ENCODE results near the gene KDM2B. TPM values are rescaled to one million over a fixed set of nuclear protein-coding genes. Genes with fewer than 3 reads are reported as not detected.

Gene KDM2B
- total and polyA plus RNA-seq, 10 of the 15 experiments (the other 5 are each of a cell fraction or from before 2014, with no cell fraction given) = 13.6 to 124 (median 40.4) TPM

DNA sequence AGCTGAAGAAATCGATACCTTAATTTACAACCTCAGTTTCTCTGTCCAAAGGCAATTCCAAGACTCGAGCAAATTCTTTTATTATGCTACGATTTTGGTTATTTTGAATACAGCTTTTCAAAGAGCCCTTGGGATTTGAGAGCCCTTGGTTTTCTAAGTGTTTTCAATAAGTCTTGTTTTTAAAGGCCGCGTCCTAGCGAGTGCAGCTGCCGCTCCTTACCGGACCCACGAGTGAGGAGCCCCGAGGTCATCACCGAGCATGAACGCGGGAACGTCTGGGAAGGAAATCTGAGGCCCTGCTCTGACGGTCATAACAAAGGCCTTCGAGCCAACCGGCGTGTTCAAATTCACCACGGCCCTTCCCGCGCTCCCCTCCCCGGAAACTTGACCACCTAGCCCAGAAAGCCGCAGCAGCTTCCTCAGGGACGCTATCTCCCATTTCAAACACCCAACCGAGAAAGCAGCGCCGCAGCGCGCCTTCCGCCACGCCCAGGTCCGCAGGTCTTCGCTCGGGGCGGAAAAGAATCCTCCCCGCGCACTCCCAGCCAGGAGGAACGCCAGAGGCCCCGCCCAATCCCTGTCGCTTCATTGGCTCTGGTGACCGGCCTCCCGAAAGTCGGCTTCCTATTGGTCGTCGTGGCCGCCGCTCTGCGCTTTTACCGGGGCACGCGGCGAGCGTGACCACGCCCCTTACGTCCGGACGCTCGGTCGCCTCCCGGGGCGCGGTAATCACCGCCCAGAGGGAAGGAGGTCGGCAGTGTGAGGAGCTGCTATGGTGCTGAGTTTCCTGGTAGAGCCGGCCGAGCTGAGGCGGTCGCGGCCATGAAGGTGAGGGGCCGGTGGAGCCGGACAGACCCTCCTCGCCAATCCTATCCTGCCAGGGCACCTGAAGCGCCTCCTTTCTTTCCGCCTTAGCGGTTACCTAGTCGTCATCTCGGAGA, 181.2 kb downstream of the KDM2B start, which contains the start of gene RNF34 (continued):
- TF ChIP-seq E4F1 (IDR thresholded peaks at IDR 0.05; ENCODE audit: borderline replicate concordance, partially characterized antibody) = peak; percentile 47
- TF ChIP-seq TCF7 (IDR thresholded peaks at IDR 0.05; ENCODE audit: borderline replicate concordance) = no peak
- no peak for TF ChIP-seq ZBED1 (IDR thresholded peaks at IDR 0.05; ENCODE audit: borderline replicate concordance)
- TF ChIP-seq, protein P1, sequence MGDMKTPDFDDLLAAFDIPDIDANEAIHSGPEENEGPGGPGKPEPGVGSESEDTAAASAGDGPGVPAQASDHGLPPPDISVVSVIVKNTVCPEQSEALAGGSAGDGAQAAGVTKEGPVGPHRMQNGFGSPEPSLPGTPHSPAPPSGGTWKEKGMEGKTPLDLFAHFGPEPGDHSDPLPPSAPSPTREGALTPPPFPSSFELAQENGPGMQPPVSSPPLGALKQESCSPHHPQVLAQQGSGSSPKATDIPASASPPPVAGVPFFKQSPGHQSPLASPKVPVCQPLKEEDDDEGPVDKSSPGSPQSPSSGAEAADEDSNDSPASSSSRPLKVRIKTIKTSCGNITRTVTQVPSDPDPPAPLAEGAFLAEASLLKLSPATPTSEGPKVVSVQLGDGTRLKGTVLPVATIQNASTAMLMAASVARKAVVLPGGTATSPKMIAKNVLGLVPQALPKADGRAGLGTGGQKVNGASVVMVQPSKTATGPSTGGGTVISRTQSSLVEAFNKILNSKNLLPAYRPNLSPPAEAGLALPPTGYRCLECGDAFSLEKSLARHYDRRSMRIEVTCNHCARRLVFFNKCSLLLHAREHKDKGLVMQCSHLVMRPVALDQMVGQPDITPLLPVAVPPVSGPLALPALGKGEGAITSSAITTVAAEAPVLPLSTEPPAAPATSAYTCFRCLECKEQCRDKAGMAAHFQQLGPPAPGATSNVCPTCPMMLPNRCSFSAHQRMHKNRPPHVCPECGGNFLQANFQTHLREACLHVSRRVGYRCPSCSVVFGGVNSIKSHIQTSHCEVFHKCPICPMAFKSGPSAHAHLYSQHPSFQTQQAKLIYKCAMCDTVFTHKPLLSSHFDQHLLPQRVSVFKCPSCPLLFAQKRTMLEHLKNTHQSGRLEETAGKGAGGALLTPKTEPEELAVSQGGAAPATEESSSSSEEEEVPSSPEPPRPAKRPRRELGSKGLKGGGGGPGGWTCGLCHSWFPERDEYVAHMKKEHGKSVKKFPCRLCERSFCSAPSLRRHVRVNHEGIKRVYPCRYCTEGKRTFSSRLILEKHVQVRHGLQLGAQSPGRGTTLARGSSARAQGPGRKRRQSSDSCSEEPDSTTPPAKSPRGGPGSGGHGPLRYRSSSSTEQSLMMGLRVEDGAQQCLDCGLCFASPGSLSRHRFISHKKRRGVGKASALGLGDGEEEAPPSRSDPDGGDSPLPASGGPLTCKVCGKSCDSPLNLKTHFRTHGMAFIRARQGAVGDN (IDR thresholded peaks at IDR 0.05) = peak; percentile 10
- TF ChIP-seq, protein P2, sequence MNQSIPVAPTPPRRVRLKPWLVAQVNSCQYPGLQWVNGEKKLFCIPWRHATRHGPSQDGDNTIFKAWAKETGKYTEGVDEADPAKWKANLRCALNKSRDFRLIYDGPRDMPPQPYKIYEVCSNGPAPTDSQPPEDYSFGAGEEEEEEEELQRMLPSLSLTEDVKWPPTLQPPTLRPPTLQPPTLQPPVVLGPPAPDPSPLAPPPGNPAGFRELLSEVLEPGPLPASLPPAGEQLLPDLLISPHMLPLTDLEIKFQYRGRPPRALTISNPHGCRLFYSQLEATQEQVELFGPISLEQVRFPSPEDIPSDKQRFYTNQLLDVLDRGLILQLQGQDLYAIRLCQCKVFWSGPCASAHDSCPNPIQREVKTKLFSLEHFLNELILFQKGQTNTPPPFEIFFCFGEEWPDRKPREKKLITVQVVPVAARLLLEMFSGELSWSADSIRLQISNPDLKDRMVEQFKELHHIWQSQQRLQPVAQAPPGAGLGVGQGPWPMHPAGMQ (IDR thresholded peaks at IDR 0.05; ENCODE audit: borderline replicate concordance) = no peak
- no peak for TF ChIP-seq BMI1 (IDR thresholded peaks at IDR 0.05; ENCODE audit: borderline replicate concordance)
- peak; percentile 25; the same call in 1 of the 2 replicates for TF ChIP-seq CREM (IDR thresholded peaks at IDR 0.05; ENCODE audit: low read depth)
- peak; percentile 40 for TF ChIP-seq NRF1 (conservative IDR thresholded peaks at IDR 0.05; ENCODE audit: low read depth, low read length)
- TF ChIP-seq HCFC1 (IDR thresholded peaks at IDR 0.05; ENCODE audit: low read length) = peak; percentile 61
- TF ChIP-seq, protein P3, sequence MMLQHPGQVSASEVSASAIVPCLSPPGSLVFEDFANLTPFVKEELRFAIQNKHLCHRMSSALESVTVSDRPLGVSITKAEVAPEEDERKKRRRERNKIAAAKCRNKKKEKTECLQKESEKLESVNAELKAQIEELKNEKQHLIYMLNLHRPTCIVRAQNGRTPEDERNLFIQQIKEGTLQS (IDR thresholded peaks at IDR 0.05; ENCODE audit: borderline replicate concordance, extremely low read depth, low read depth, low read length) = no peak
- TF ChIP-seq RBBP5 (conservative IDR thresholded peaks at IDR 0.05) = no peak
- peak; percentile 95 for TF ChIP-seq POLR2AphosphoS2 (IDR thresholded peaks at IDR 0.05; ENCODE audit: low read depth, low read length)
- no peak for TF ChIP-seq STAT3 (IDR thresholded peaks at IDR 0.05; ENCODE audit: low read depth, low read length)
- TF ChIP-seq KLF5 (IDR thresholded peaks at IDR 0.05; ENCODE audit: partially characterized antibody) = no peak
- peak; percentile 79 for TF ChIP-seq GABPA (IDR thresholded peaks at IDR 0.05; ENCODE audit: low read depth)
- TF ChIP-seq MXI1 (IDR thresholded peaks at IDR 0.05; ENCODE audit: low read depth, low read length) = no peak; the same call in 1 of the 2 replicates
- peak; percentile 90; the same call in 2 of the 3 replicates for TF ChIP-seq POU2F2 (IDR thresholded peaks at IDR 0.05; ENCODE audit: borderline replicate concordance, low read depth, low read length)
- no peak for TF ChIP-seq BCLAF1 (IDR thresholded peaks at IDR 0.05)

Data from GM12878 (cell line).